Lower lobe of right lung (tissue), 2 donors: ENCODE results near the gene SLC25A25. TPM values are rescaled to one million over a fixed set of nuclear protein-coding genes. Genes with fewer than 3 reads are reported as not detected.
A peak's percentile ranks its signal among the peaks of the same experiment; 100 is the strongest.
"Not testable (repeated sequence)": the region's sequence is repeated elsewhere in the genome, so short reads cannot be mapped to it uniquely, and the experiment has no call there.

Source experiments
- ATAC-seq, 2 donors: fragments of 200-7000 bp; cut with Tn5 transposase; one replicate each; pipeline ENCODE4 v1.9.1; 2020 to 2022; ENCODE audit warnings: mild to moderate bottlenecking in 2 of 2, moderate library complexity in 2 of 2
- DNase-seq: peaks from one replicate; pipeline ENCODE4 v3.0.0-alpha.2; 2020
- H3K27ac ChIP-seq: fragments of 200-600 bp; one replicate; pipeline ENCODE4 v1.8.0; 2022
- H3K27me3 ChIP-seq: fragments of 200-600 bp; one replicate; pipeline ENCODE4 v1.8.0; 2022; ENCODE audit warnings: low read depth
- H3K36me3 ChIP-seq: fragments of 200-600 bp; one replicate; pipeline ENCODE4 v1.8.0; 2022; ENCODE audit warnings: mild to moderate bottlenecking
- H3K4me1 ChIP-seq: fragments of 200-600 bp; one replicate; pipeline ENCODE4 v1.8.0; 2022
- H3K4me3 ChIP-seq: fragments of 200-600 bp; one replicate; pipeline ENCODE4 v1.8.0; 2022; ENCODE audit warnings: mild to moderate bottlenecking
- H3K9me3 ChIP-seq: fragments of 200-600 bp; one replicate; pipeline ENCODE4 v1.8.0; 2022
- intact Hi-C: fragments of 100-400 bp; cut with DNase I; formaldehyde crosslinking; loops from one replicate; pipeline ENCODE4 v1.11.0; 2022
- total RNA-seq: library from RNA; stranded (reverse); fragmentation: NEBNext Ultra II Directional; extraction: Animal tissue kit (Norgen Biotek cat#: 25700); gene quantifications from one replicate; pipeline ENCODE4 v1.2.1, GENCODE V29; 2021
- TF ChIP-seq, protein P1 (sequence below): fragments of 200-600 bp; IDR thresholded peaks from one replicate; pipeline ENCODE4 v1.8.0; 2022; ENCODE audit warnings: antibody characterized with exemption, mild to moderate bottlenecking
- donor health status: DM: no; HTN: yes; CAD: no; lungs with severe emphysema.

Gene SLC25A25
- total RNA-seq, 1 donor from 2014 or later: 27.3 TPM

DNA sequence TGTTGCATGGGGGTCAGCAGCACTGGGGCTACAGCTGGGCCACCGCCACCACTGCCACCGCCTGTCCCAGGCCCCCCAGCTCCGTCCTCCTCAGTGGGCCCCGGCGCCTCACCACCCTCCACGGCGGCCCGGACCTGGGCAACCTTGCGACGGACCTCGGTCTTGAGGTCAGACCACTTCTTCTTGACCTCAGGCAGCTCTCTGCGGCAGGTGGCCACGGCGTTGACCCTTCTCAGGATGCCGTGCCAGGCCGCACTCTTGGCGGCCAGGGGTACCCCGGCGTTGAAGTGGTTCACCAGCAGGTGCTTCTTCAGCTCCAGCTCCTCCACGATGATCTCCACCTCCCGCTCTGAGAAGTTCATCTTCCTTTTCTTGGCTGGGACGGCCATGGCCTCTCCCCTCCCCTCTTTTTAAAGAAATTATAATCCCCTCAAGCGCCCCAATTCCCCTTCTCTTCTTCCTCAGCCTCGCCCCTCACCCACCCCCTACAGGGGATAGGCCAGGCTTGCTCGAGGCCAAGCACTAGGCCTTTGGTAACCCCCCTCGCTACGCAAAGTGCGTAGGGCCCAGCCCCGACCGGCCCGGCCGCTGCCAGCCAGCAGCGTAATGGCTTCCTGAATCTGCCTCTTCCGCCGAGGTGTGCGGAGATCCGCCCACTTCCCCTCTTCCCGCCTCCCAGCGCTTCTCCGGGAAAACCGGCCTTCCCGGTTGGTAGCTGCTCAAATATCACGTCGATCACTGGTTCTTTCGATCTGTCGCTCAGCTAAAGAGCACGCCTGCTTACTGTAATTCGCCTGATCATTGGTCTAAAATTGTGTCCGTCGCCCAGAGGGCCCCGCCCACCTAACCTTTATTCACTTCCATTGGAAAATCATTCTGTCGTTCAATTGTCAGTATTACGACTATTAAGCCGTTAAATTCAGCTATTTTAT is 1.1 kb upstream of the SLC25A25 start, which contains the start of gene NAIF1:
Gene NAIF1, minus strand, starts transcription at position 608 of the 932 bp plus-strand sequence. Its CDS starts 219 bp downstream, at position 389.
- TF ChIP-seq, protein P1, sequence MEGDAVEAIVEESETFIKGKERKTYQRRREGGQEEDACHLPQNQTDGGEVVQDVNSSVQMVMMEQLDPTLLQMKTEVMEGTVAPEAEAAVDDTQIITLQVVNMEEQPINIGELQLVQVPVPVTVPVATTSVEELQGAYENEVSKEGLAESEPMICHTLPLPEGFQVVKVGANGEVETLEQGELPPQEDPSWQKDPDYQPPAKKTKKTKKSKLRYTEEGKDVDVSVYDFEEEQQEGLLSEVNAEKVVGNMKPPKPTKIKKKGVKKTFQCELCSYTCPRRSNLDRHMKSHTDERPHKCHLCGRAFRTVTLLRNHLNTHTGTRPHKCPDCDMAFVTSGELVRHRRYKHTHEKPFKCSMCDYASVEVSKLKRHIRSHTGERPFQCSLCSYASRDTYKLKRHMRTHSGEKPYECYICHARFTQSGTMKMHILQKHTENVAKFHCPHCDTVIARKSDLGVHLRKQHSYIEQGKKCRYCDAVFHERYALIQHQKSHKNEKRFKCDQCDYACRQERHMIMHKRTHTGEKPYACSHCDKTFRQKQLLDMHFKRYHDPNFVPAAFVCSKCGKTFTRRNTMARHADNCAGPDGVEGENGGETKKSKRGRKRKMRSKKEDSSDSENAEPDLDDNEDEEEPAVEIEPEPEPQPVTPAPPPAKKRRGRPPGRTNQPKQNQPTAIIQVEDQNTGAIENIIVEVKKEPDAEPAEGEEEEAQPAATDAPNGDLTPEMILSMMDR: no peak
- H3K4me3 ChIP-seq: peak within 1 kb of the TSS; percentile 92
- intact Hi-C loops: no loop called here
- H3K27ac ChIP-seq: peak within 1 kb of the TSS; percentile 92
- H3K4me1 ChIP-seq: peaks cover 72% of the 10 kb centered on the region
- H3K27me3 ChIP-seq: no peaks in the 10 kb centered on the region
- H3K36me3 ChIP-seq: peaks cover 17% of the 10 kb centered on the region
- no peaks in the 10 kb centered on the region for H3K9me3 ChIP-seq
- ATAC-seq (peak; percentile 88 to 91), DNase-seq (peak; percentile 97)

DNA sequence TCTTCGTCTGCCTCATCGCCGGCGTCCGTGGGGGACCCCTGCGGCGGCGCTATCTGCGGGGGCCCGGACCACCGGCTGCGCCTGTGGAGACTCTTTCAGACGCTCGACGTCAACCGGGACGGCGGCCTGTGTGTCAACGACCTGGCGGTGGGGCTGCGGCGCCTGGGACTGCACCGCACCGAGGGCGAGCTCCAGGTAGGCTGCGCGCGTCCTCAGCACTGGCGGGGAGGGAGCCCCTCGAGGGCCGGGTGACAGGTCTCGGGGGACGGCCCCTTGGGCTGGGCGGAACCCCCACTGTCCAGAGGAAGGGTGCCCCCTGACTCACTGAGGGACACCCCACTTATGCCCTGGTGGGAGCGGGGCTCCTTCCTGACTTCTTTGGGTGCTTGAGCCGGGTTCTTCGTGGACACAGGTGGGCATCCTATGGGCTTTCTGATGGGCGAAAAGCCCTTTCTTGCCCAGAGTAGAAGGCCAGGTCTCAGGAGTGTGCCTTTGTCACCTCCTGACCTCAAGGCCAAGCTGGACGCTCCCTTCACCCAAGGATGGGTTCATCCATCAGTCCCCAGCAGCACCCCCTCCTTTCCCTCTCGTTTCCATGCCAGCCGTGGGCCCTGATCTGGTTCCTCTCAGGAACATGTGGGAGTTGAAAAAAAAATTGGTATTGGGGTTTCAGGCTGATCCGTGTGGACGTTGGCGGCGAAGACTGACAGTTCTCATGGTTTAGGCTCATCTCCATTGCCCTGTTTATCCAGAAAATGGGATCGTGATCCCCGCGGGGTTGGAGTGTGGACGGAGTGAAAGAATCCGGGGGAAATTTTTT is 564 bp downstream of the SLC25A25 start:
- Histone ChIP-seq H3K4me1 (peaks cover 74% of the 10 kb centered on the region), H3K36me3 (peaks cover under 1% of the 10 kb centered on the region), H3K27me3 (no peaks in the 10 kb centered on the region), H3K27ac (peak overlapping the region; percentile 92), H3K4me3 (peak overlapping the region; percentile 92), H3K9me3 (no peaks in the 10 kb centered on the region)
- DNase-seq: peak; percentile 73
- TF ChIP-seq, protein P1: no peak
- ATAC-seq: no peak
- intact Hi-C loops: no loop called here

- no peak overlapping the region for H3K4me3 ChIP-seq
- peaks cover 83% of the 10 kb centered on the region for H3K4me1 ChIP-seq
- DNase-seq (no peak), ATAC-seq (no peak)
- intact Hi-C loops: no loop called here
- H3K27ac ChIP-seq: no peak overlapping the region
- no peaks in the 10 kb centered on the region for H3K27me3 ChIP-seq
- no peaks in the 10 kb centered on the region for H3K36me3 ChIP-seq
- no peaks in the 10 kb centered on the region for H3K9me3 ChIP-seq
- TF ChIP-seq, protein P1: no peak
Measured at GRCh38 chr9:128070874-128071273, 2.8 kb downstream of the SLC25A25 start.

DNA sequence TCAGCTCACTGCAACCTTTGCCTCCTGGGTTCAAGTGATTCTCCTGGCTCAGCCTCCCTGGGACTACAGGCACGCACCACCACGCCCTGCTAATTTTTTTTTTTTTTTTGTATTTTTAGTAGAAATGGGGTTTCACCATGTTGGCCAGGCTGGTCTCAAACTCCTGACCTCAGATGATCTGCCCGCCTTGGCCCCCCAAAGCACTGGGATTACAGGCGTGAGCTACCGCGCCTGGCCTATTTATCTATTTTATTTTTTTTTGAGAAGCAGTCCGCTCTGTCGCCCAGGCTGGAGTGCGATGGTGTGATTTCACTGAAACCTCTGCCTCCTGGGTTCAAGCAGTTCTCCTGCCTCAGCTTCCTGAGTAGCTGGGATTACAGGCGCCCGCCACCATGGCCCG is 3.4 kb downstream of the SLC25A25 start:
- H3K36me3 ChIP-seq, H3K27me3 ChIP-seq, DNase-seq, H3K9me3 ChIP-seq, intact Hi-C loops, ATAC-seq: not testable (repeated sequence)
- Histone ChIP-seq H3K27ac (peak overlapping the region; percentile 79), H3K4me3 (peak overlapping the region; percentile 24), H3K4me1 (peaks cover 77% of the 10 kb centered on the region)

- Histone ChIP-seq H3K9me3 (no peaks in the 10 kb centered on the region), H3K27me3 (no peaks in the 10 kb centered on the region), H3K36me3 (no peaks in the 10 kb centered on the region), H3K4me1 (peaks cover 74% of the 10 kb centered on the region), H3K27ac (peak overlapping the region; percentile 79), H3K4me3 (peak overlapping the region; percentile 24)
- DNase-seq: peak; percentile 77
- TF ChIP-seq, protein P1: no peak
- intact Hi-C loops: no loop called here
- ATAC-seq: no peak
Measured at GRCh38 chr9:128072144-128073021, 4.4 kb downstream of the SLC25A25 start.
